K562 (cell line): ENCODE data around the gene TERT. TPM values are rescaled to one million over a fixed set of nuclear protein-coding genes. Genes with fewer than 3 reads are reported as not detected.
"Not testable (repeated sequence)": the region's sequence is repeated elsewhere in the genome, so short reads cannot be mapped to it uniquely, and the experiment has no call there.

Source experiments
- ATAC-seq: fragments of 200-7000 bp; cut with Tn5 transposase; 3 replicates; pipeline ENCODE4 v1.9.1; 2020; ENCODE audit warnings: moderate library complexity
- BruUV-seq: library from RNA; stranded (reverse); fragments of 400-500 nt; replicated peaks from 2 replicates; lab custom pipeline; 2021; lab: Mats Ljungman, UMichigan
- CTCF ChIA-PET: fragments of 300-600 bp; formaldehyde crosslinking; extraction: SDS; loops from one replicate; lab custom pipeline; 2021; ENCODE audit warnings: low intra/inter-chr PET ratio; lab: Yijun Ruan, JAX
- POLR2A ChIA-PET: fragments of 300-600, 350-650 bp; sonication (Branson Sonifier 250); formaldehyde crosslinking; extraction: SDS; loops from one replicate; lab custom pipeline; 2021; ENCODE audit warnings: antibody characterized with exemption, inconsistent platforms; lab: Yijun Ruan, JAX
- DNase-seq, 4 experiments: peaks; one replicate each; pipeline versions ENCODE4 v3.0.0 to v3.0.0-alpha.2; 2011 to 2018; ENCODE audit warnings: low spot score in 3 of 4, mixed read lengths in 3 of 4; ENCODE audit errors: extremely low read depth in 1 of 4
- FAIRE-seq: peaks from 2 replicates; lab custom pipeline; 2011; peaks lifted over from hg19 to GRCh38; lab: Jason Lieb, UNC
- H2AFZ ChIP-seq: 2 replicates; pipeline ENCODE4 v1.6.0; 2011; ENCODE audit warnings: low read depth, low read length, control low read depth, inconsistent platforms
- H3K27ac ChIP-seq: fragments of 200-600 bp; 3 replicates; pipeline ENCODE4 v1.8.0; 2011; ENCODE audit warnings: low read depth, mild to moderate bottlenecking, control low read depth, inconsistent platforms, low read length, moderate library complexity, mixed read lengths; ENCODE audit errors: extremely low read depth
- H3K27me3 ChIP-seq, 2 experiments: fragments of 300-600 bp in 1 of 2; 2 replicates in 1 of 2; 3 replicates in 1 of 2; pipeline versions ENCODE4 v1.6.0 to v1.8.0; 2011; ENCODE audit warnings: inconsistent platforms in 2 of 2, low read length in 2 of 2, mild to moderate bottlenecking in 1 of 2, mixed read lengths in 1 of 2, moderate library complexity in 1 of 2; ENCODE audit not compliant: control insufficient read depth in 2 of 2, insufficient read depth in 2 of 2
- H3K36me3 ChIP-seq: fragments of 300-600 bp; 3 replicates; pipeline ENCODE4 v1.8.0; 2011; ENCODE audit warnings: mild to moderate bottlenecking, low read length, inconsistent platforms; ENCODE audit not compliant: control insufficient read depth, insufficient read depth
- H3K4me1 ChIP-seq, 2 experiments: fragments of 200-600 bp in 1 of 2; replicated peaks in 1 of 2; 2 replicates in 1 of 2; 3 replicates in 1 of 2; pipeline versions ENCODE4 v1.5.1 to v1.8.0; 2011; ENCODE audit warnings: inconsistent platforms in 2 of 2, low read length in 2 of 2, mild to moderate bottlenecking in 1 of 2, mixed read lengths in 1 of 2, moderate library complexity in 1 of 2; ENCODE audit not compliant: control insufficient read depth in 2 of 2, insufficient read depth in 2 of 2
- H3K4me2 ChIP-seq: 2 replicates; pipeline ENCODE4 v1.6.1; 2011; ENCODE audit warnings: low read length, control low read depth, inconsistent platforms, mixed read lengths; ENCODE audit not compliant: insufficient read depth
- H3K4me3 ChIP-seq: fragments of 200-600 bp; sonication (generic), shearing (Covaris generic); 2 replicates; pipeline ENCODE4 v1.5.1; 2016; ENCODE audit warnings: control low read depth, inconsistent platforms
- H3K79me2 ChIP-seq: fragments of 200-600 bp; 3 replicates; pipeline ENCODE4 v1.8.0; 2011; ENCODE audit warnings: low read length, inconsistent platforms; ENCODE audit not compliant: control insufficient read depth, insufficient read depth
- H3K9ac ChIP-seq, 2 experiments: 2 replicates each; pipeline versions ENCODE4 v1.6.0 to v1.6.1; 2011; ENCODE audit warnings: low read depth in 2 of 2, low read length in 2 of 2, control low read depth in 1 of 2, inconsistent platforms in 1 of 2, mild to moderate bottlenecking in 1 of 2, mixed read lengths in 1 of 2; ENCODE audit not compliant: insufficient read depth in 1 of 2
- H3K9me1 ChIP-seq: one replicate; pipeline ENCODE4 v1.6.0; 2011; ENCODE audit warnings: inconsistent platforms, mild to moderate bottlenecking, low read length, moderate library complexity; ENCODE audit not compliant: control insufficient read depth, insufficient read depth
- H3K9me3 ChIP-seq: replicated peaks from 2 replicates; pipeline ENCODE4 v1.5.1; 2011; ENCODE audit warnings: low read depth, low read length, inconsistent platforms; ENCODE audit not compliant: control insufficient read depth, insufficient read depth
- H4K20me1 ChIP-seq: replicated peaks from 2 replicates; pipeline ENCODE4 v1.6.1; 2011; ENCODE audit warnings: low read length, inconsistent platforms, mixed read lengths; ENCODE audit not compliant: control insufficient read depth, insufficient read depth
- EP300 ChIP-seq: IDR thresholded peaks from 2 replicates; pipeline ENCODE4 v1.6.1; 2012; ENCODE audit warnings: low read length, improper control_type of control experiment
- PYGO2 ChIP-seq: fragments of 450-650 bp; IDR thresholded peaks from 2 replicates; pipeline ENCODE4 v1.6.1; 2016; ENCODE audit warnings: mild to moderate bottlenecking, missing genetic modification characterization, moderate library complexity, missing compliant biosample characterization
- ZNF239 ChIP-seq: fragments of 250-450 bp; sonication (Bioruptor Pico); IDR thresholded peaks from 2 replicates; pipeline ENCODE4 v1.4.0; 2020; ENCODE audit warnings: mild to moderate bottlenecking
- WGBS: fragments of 100-300 bp; shearing (Covaris generic); methylation state at CpG from one replicate; pipeline ENCODE4 v1.1.6; 2016; ENCODE audit warnings: low coverage, mixed read lengths; ENCODE audit not compliant: insufficient coverage; ENCODE audit errors: missing lambda C conversion rate; 5-methylcytosine and 5-hydroxymethylcytosine counted together
- in situ Hi-C: fragments of 300-500 bp; cut with MboI; formaldehyde crosslinking; loops from 4 replicates; pipeline ENCODE4 v1.15.0; 2018; ENCODE audit warnings: inconsistent platforms, mixed read lengths
- intact Hi-C: fragments of 100-400 bp; cut with micrococcal nuclease; formaldehyde crosslinking; loops from 2 replicates; pipeline ENCODE4 v1.14.2; 2022
- polyA plus RNA-seq, 8 experiments: library from polyadenylated mRNA; depleted of rRNA in 4 of 8; stranded (reverse) in 5 of 8; unstranded in 3 of 8; fragments of >200 nt; fragmentation: Nextera tagmentation in 2 of 8; fragmentation: Illumina TruSeq in 1 of 8; extraction: Ambion mirVana in 2 of 8; extraction: Trizol in 1 of 8; gene quantifications; 2 replicates each; pipeline versions ENCODE4 v1.2.1 to v1.2.3, GENCODE V29; 2011 to 2014; ENCODE audit warnings: inconsistent platforms in 1 of 8, missing spikeins in 1 of 8
- total RNA-seq, 7 experiments: library from RNA; depleted of rRNA in 6 of 7; stranded (reverse); fragments of >200 nt in 6 of 7; fragmentation: Illumina TruSeq in 2 of 7; extraction: Trizol in 2 of 7; gene quantifications; 2 replicates each; pipeline versions ENCODE4 v1.2.1 to v1.2.3, GENCODE V29; 2011 to 2021; ENCODE audit warnings: low replicate concordance in 1 of 7
- TF ChIP-seq, protein P1 (sequence below): fragments of 200-800 bp; sonication (Bioruptor generic); IDR thresholded peaks from 2 replicates; pipeline ENCODE4 v1.6.1; 2016; ENCODE audit warnings: missing genetic modification characterization, missing compliant biosample characterization

The TERT gene
- total and polyA plus RNA-seq, 9 of the 15 experiments (the other 6 are each of a cell fraction or from before 2014, with no cell fraction given) = 0.08 to 4.5 (median 0.98) TPM; not detected in 1

DNA sequence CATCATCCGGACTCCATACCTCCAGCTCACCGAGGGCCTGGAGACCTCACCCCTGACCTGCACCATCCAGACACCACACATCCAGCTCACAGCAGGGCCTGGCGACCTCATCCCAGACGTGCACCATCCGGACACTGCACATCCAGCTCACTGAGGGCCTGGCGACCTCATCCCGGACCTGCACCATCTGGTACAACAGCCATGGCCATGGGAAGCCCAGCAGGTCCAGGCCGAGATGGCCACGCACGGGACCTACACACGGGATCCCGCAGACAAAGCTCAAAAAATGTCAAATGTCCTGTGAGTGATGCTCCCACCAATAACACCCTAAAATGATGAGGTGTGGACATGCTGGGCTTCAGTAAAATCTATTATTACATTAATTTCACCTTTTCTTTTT lies 9.7 kb downstream of the TERT start (continued):
- TF ChIP-seq, protein P1, sequence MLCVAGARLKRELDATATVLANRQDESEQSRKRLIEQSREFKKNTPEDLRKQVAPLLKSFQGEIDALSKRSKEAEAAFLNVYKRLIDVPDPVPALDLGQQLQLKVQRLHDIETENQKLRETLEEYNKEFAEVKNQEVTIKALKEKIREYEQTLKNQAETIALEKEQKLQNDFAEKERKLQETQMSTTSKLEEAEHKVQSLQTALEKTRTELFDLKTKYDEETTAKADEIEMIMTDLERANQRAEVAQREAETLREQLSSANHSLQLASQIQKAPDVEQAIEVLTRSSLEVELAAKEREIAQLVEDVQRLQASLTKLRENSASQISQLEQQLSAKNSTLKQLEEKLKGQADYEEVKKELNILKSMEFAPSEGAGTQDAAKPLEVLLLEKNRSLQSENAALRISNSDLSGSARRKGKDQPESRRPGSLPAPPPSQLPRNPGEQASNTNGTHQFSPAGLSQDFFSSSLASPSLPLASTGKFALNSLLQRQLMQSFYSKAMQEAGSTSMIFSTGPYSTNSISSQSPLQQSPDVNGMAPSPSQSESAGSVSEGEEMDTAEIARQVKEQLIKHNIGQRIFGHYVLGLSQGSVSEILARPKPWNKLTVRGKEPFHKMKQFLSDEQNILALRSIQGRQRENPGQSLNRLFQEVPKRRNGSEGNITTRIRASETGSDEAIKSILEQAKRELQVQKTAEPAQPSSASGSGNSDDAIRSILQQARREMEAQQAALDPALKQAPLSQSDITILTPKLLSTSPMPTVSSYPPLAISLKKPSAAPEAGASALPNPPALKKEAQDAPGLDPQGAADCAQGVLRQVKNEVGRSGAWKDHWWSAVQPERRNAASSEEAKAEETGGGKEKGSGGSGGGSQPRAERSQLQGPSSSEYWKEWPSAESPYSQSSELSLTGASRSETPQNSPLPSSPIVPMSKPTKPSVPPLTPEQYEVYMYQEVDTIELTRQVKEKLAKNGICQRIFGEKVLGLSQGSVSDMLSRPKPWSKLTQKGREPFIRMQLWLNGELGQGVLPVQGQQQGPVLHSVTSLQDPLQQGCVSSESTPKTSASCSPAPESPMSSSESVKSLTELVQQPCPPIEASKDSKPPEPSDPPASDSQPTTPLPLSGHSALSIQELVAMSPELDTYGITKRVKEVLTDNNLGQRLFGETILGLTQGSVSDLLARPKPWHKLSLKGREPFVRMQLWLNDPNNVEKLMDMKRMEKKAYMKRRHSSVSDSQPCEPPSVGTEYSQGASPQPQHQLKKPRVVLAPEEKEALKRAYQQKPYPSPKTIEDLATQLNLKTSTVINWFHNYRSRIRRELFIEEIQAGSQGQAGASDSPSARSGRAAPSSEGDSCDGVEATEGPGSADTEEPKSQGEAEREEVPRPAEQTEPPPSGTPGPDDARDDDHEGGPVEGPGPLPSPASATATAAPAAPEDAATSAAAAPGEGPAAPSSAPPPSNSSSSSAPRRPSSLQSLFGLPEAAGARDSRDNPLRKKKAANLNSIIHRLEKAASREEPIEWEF = no peak
- TF ChIP-seq ZNF239 (CRISPR knock-in tag) (no peak), EP300 (no peak), PYGO2 (tag) (no peak)
- TF ChIP-seq, all 486 proteins: peak for 0

DNA sequence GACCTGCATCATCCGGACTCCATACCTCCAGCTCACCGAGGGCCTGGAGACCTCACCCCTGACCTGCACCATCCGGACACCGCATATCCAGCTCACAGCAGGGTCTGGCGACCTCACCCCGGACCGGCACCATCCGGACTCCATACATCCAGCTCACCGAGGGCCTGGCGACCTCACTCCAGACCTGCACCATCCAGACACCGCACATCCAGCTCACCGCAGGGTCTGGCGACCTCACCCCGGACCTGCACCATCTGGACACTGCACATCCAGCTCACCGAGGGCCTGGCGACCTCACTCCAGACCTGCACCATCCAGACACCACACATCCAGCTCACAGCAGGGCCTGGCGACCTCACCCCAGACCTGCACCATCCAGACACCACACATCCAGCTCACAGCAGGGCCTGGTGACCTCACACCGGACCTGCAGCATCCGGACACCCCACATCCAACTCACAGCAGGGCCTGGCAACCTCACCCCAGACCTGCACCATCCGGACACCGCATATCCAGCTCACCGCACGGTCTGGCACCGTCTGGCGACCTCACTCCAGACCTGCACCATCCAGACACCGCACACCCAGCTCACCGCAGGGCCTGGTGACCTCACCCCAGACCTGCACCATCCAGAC lies 10.4 kb downstream of the TERT start:
- H3K27ac ChIP-seq, H2AFZ ChIP-seq, in situ Hi-C loops, H3K9me3 ChIP-seq, FAIRE-seq, intact Hi-C loops, H3K79me2 ChIP-seq, DNase-seq, BruUV-seq, H4K20me1 ChIP-seq, H3K4me2 ChIP-seq, CTCF ChIA-PET, H3K4me3 ChIP-seq, H3K9ac ChIP-seq, ATAC-seq, H3K36me3 ChIP-seq, H3K9me1 ChIP-seq: not testable (repeated sequence)
- Histone ChIP-seq H3K4me1 (peaks cover 0 to 27% of the 10 kb centered on the region in 2 experiments; a peak in 1 of 5 replicates), H3K27me3 (peaks cover 20 to 84% of the 10 kb centered on the region in 2 experiments)
- POLR2A ChIA-PET = interaction anchor here (0.6 kb wide), 3 partner anchors 8 to 658 kb away, joined by 3 read pairs; no protein-coding TSS in a partner anchor
- 27% methylated on average over 25 of the region's 27 CpGs for WGBS

DNA sequence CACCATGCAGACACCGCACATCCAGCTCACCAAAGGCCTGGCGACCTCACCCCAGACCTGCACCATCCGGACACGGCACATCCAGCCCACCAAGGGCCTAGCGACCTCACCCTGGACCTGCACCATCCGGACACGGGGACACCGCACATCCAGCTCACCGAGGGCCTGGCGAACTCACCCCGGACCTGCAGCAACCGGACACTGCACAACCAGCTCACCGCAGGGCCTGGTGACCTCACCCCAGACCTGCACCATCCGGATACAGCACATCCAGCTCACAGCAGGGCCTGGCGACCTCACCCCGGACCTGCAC lies 11.2 kb downstream of the TERT start:
- ATAC-seq, H3K27ac ChIP-seq, H2AFZ ChIP-seq, H3K36me3 ChIP-seq, H3K9me1 ChIP-seq, FAIRE-seq, H3K4me2 ChIP-seq, H4K20me1 ChIP-seq, BruUV-seq, H3K9ac ChIP-seq, DNase-seq, in situ Hi-C loops, intact Hi-C loops, H3K79me2 ChIP-seq, CTCF ChIA-PET, H3K9me3 ChIP-seq, H3K4me3 ChIP-seq: not testable (repeated sequence)
- H3K27me3 ChIP-seq = peaks cover 20 to 85% of the 10 kb centered on the region in 2 experiments
- 24% methylated on average over 16 of the region's 16 CpGs for WGBS
- POLR2A ChIA-PET = interaction anchor here (0.6 kb wide), 1 partner anchor 659 kb away, joined by 3 read pairs; no protein-coding TSS in a partner anchor
- H3K4me1 ChIP-seq = peaks cover 0 to 29% of the 10 kb centered on the region in 2 experiments; a peak in 1 of 5 replicates
